ENCODE results near the gene FAM180A. TPM values are rescaled to one million over a fixed set of nuclear protein-coding genes. Genes with fewer than 3 reads are reported as not detected.

Gene FAM180A
- total and polyA plus RNA-seq, 10 donors = 0.19 to 1.3 (median 0.85) TPM; not detected in 5

DNA sequence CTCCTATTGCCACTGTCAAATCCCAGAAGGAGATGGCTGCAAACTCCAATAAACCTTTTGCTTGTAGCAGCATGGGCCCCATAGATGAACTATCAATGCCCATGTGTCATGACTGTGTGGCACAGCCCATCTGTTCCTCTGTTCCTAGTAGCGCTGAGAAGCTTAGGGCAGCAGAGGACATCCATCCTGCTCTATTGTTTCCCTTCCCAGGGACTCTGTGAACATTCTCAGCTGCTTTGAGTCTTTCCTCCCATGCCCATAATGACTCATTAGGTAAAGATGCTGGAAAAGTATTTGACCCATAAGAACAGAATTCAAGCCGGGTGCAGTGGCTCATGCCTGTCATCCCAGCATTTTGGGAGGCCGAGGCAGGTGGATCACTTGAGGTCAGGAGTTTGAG, 58.0 kb downstream of the FAM180A start:
- Histone ChIP-seq H3K27ac (no peak overlapping the region), H3K27me3 (replicated peaks in 1 of 7) (no peaks in the 10 kb centered on the region), H3K36me3 (peaks cover 0 to 45% (median 0%) of the 10 kb centered on the region in 6 donors), H3K9me3 (no peaks in the 10 kb centered on the region), H3K4me1 (no peaks in the 10 kb centered on the region), H3K4me3 (no peak overlapping the region)
- intact Hi-C loops (cut with DNase I; ENCODE audit: low total_unique reads) = no loop called here
- DNase-seq = no peak
- 85 to 100% (median 98%) methylated on average over 3 of the region's 3 CpGs for WGBS, 5 donors
- TF ChIP-seq, protein P1, sequence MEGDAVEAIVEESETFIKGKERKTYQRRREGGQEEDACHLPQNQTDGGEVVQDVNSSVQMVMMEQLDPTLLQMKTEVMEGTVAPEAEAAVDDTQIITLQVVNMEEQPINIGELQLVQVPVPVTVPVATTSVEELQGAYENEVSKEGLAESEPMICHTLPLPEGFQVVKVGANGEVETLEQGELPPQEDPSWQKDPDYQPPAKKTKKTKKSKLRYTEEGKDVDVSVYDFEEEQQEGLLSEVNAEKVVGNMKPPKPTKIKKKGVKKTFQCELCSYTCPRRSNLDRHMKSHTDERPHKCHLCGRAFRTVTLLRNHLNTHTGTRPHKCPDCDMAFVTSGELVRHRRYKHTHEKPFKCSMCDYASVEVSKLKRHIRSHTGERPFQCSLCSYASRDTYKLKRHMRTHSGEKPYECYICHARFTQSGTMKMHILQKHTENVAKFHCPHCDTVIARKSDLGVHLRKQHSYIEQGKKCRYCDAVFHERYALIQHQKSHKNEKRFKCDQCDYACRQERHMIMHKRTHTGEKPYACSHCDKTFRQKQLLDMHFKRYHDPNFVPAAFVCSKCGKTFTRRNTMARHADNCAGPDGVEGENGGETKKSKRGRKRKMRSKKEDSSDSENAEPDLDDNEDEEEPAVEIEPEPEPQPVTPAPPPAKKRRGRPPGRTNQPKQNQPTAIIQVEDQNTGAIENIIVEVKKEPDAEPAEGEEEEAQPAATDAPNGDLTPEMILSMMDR (IDR thresholded peaks at IDR 0.05 in 8 of 11, conservative IDR thresholded peaks at IDR 0.05 in 3 of 11) = no peak
- TF ChIP-seq POLR2A (IDR thresholded peaks at IDR 0.05) = no peak
- TF ChIP-seq POLR2AphosphoS5 (IDR thresholded peaks at IDR 0.05) = no peak

DNA sequence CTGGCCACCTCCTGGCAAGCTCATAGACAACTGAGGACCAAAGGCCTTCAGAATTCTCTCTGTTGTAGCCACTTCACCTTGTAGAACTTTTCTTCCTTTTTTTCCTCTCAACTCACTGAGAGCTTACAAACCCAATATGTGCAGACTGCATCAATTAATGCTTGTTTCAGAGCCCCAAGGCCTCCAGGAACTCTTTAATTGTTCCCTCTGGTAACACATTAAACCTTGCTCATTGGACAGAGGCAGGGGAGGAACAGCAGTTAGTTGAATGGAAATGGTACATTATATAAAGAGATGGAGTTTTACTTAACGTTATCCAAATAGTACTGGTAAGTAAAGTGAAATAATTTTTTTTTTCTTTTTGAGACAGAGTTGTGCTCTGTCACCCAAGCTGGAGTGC, 61.1 kb downstream of the FAM180A start:
- H3K27ac ChIP-seq = no peak overlapping the region
- peaks cover 0 to 39% (median 0%) of the 10 kb centered on the region in 6 donors for H3K36me3 ChIP-seq
- no peak for DNase-seq
- intact Hi-C loops (cut with DNase I; ENCODE audit: low total_unique reads) = no loop called here
- no peak overlapping the region for H3K4me3 ChIP-seq
- peaks cover 0 to 6% (median 0%) of the 10 kb centered on the region in 6 donors for H3K4me1 ChIP-seq
- WGBS, 5 donors = 0 to 42% (median 0%) methylated on average over 1 of the region's 1 CpG
- H3K9me3 ChIP-seq = no peaks in the 10 kb centered on the region
- H3K27me3 ChIP-seq (replicated peaks in 1 of 7) = no peaks in the 10 kb centered on the region
- no peak for TF ChIP-seq POLR2AphosphoS5 (IDR thresholded peaks at IDR 0.05)
- no peak for TF ChIP-seq POLR2A (IDR thresholded peaks at IDR 0.05)
- TF ChIP-seq, protein P1 (IDR thresholded peaks at IDR 0.05 in 8 of 11, conservative IDR thresholded peaks at IDR 0.05 in 3 of 11) = no peak

DNA sequence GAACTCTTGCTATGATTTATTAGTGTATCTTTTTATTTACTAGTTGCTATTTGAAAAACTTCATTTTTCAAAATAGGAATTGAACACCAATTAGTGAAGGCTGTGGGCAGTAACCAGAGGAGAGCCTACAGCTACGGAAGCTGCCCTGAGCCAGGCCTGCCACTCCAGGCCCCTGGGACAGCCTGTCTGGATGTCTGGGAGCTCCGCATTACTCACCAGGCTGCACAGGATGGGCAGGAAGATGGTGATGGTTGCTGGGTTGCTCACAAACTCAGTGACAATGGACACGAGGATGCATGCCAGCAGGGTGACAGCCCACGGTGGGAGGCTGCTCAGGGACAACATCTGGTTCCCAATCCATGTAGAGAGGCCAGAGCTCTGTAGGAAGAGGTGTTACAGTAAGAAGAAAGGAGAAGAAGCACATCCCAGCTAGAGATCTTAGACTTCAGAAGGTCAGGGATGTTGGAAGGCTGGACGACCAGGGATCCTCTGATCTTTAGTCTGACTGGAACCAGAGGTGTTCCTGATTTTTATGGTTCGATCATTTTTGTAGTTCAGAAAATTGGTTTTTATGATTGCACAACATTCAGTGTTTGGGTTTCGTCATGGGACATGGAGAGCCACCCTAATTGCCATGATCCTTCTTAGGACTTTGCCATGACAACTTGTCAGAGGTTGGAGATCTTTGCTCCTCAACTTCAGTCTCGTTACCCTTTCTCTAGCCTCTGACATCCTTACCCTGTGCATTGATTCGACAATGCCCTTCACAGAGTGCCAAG, 63.1 kb downstream of the FAM180A start:
- Histone ChIP-seq H3K4me3 (no peak overlapping the region), H3K27ac (peak overlapping the region in 1 of 8 donors; percentile 7), H3K36me3 (peaks cover 0 to 46% (median 0%) of the 10 kb centered on the region in 6 donors), H3K27me3 (replicated peaks in 1 of 7) (no peaks in the 10 kb centered on the region), H3K4me1 (peaks cover 0 to 13% (median 0%) of the 10 kb centered on the region in 6 donors), H3K9me3 (no peaks in the 10 kb centered on the region)
- TF ChIP-seq POLR2A (IDR thresholded peaks at IDR 0.05) = no peak
- TF ChIP-seq POLR2AphosphoS5 (IDR thresholded peaks at IDR 0.05) = no peak
- TF ChIP-seq, protein P1 (IDR thresholded peaks at IDR 0.05 in 8 of 11, conservative IDR thresholded peaks at IDR 0.05 in 3 of 11) = no peak
- intact Hi-C loops (cut with DNase I; ENCODE audit: low total_unique reads) = no loop called here
- DNase-seq = no peak
- 80 to 91% (median 83%) methylated on average over 9 of the region's 9 CpGs for WGBS, 5 donors

DNA sequence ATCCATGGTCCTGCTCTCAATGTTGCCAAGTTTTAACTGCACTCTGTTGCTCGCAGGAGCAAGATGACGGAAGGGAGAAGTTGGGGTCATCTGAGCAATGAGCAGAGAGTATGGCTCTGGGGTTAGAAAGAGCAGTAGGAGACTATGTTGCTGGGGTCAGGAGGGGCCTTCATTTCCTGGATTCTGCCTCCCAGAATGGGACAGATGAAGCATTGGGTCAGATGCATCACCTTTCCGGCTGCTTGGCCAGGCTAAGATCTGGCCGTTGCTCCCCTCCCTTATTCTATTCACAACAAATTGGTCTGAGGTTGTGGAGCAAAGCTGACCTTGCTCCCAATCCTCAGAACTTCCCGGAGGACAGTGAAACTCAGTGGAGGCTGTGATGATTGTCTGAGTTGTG, 63.9 kb downstream of the FAM180A start:
- intact Hi-C loops (cut with DNase I; ENCODE audit: low total_unique reads) = no loop called here
- Histone ChIP-seq H3K27me3 (replicated peaks in 1 of 7) (no peaks in the 10 kb centered on the region), H3K4me1 (peaks cover 0 to 13% (median 0%) of the 10 kb centered on the region in 6 donors), H3K4me3 (no peak overlapping the region), H3K9me3 (no peaks in the 10 kb centered on the region), H3K27ac (peak overlapping the region in 1 of 8 donors; percentile 7), H3K36me3 (peaks cover 0 to 51% (median 0%) of the 10 kb centered on the region in 6 donors)
- TF ChIP-seq, protein P1 (IDR thresholded peaks at IDR 0.05 in 8 of 11, conservative IDR thresholded peaks at IDR 0.05 in 3 of 11) = no peak
- TF ChIP-seq POLR2AphosphoS5 (IDR thresholded peaks at IDR 0.05) (no peak), POLR2A (IDR thresholded peaks at IDR 0.05) (no peak)
- no peak for DNase-seq
- 79 to 91% (median 87%) methylated on average over 5 of the region's 5 CpGs for WGBS, 5 donors

All from spleen (tissue), 11 donors.